Muscle layer of colon (tissue), 2 donors: ENCODE results near the gene CMIP.

Experiments used
- H3K27ac ChIP-seq: one replicate; pipeline ENCODE4 v1.7.0; 2013; ENCODE audit warnings: low read depth, mild to moderate bottlenecking, low read length, moderate library complexity
- H3K27me3 ChIP-seq, 2 donors: one replicate each; pipeline ENCODE4 v1.7.0; 2013; ENCODE audit warnings: low read length in 2 of 2, mild to moderate bottlenecking in 2 of 2; ENCODE audit not compliant: insufficient read depth in 2 of 2, control insufficient read depth in 1 of 2
- H3K36me3 ChIP-seq: one replicate; pipeline ENCODE4 v1.7.0; 2013; ENCODE audit warnings: mild to moderate bottlenecking, low read length; ENCODE audit not compliant: insufficient read depth
- H3K4me1 ChIP-seq: one replicate; pipeline ENCODE4 v1.7.0; 2013; ENCODE audit warnings: mild to moderate bottlenecking, low read length; ENCODE audit not compliant: insufficient read depth
- H3K4me3 ChIP-seq, 2 donors: one replicate each; pipeline ENCODE4 v1.7.0; 2013; ENCODE audit warnings: low read length in 2 of 2, low read depth in 1 of 2, mild to moderate bottlenecking in 1 of 2, moderate library complexity in 1 of 2
- H3K9ac ChIP-seq: one replicate; pipeline ENCODE4 v1.7.0; 2013; ENCODE audit warnings: low read length
- H3K9me3 ChIP-seq: one replicate; pipeline ENCODE4 v1.7.0; 2013; ENCODE audit warnings: mild to moderate bottlenecking, low read length
- donor health status: abdominal sarcoma.
- donor health status: Adenocarcinoma of cecum.

CMIP gene

GRCh38 chr16:81723098-81723723, 278.6 kb downstream of the CMIP start:
- Histone ChIP-seq H3K4me3 (no peak overlapping the region), H3K4me1 (peaks cover 21% of the 10 kb centered on the region), H3K36me3 (no peaks in the 10 kb centered on the region), H3K27me3 (no peaks in the 10 kb centered on the region), H3K27ac (no peak overlapping the region), H3K9me3 (no peaks in the 10 kb centered on the region), H3K9ac (no peak overlapping the region)

- Histone ChIP-seq H3K27ac (no peak overlapping the region), H3K4me1 (peaks cover 6% of the 10 kb centered on the region), H3K27me3 (no peaks in the 10 kb centered on the region), H3K9me3 (no peaks in the 10 kb centered on the region), H3K9ac (no peak overlapping the region), H3K36me3 (no peaks in the 10 kb centered on the region), H3K4me3 (no peak overlapping the region)
Measured at GRCh38 chr16:81728435-81728834, 283.8 kb downstream of the CMIP start.

GRCh38 chr16:81729451-81729850, 284.8 kb downstream of the CMIP start:
- no peak overlapping the region for H3K27ac ChIP-seq
- no peaks in the 10 kb centered on the region for H3K36me3 ChIP-seq
- H3K9ac ChIP-seq, result no peak overlapping the region
- H3K9me3 ChIP-seq, result no peaks in the 10 kb centered on the region
- H3K4me3 ChIP-seq, result no peak overlapping the region
- no peaks in the 10 kb centered on the region for H3K27me3 ChIP-seq
- H3K4me1 ChIP-seq, result peaks cover 6% of the 10 kb centered on the region

GRCh38 chr16:81730090-81731051, 285.8 kb downstream of the CMIP start:
- Histone ChIP-seq H3K36me3 (no peaks in the 10 kb centered on the region), H3K9ac (no peak overlapping the region), H3K27ac (peak overlapping the region; percentile 87), H3K9me3 (no peaks in the 10 kb centered on the region), H3K4me1 (peaks cover 6% of the 10 kb centered on the region), H3K27me3 (no peaks in the 10 kb centered on the region), H3K4me3 (peak overlapping the region; percentile 52 to 65)

GRCh38 chr16:81731649-81732048, 287.0 kb downstream of the CMIP start:
- peak overlapping the region; percentile 22 for H3K27ac ChIP-seq
- H3K9ac ChIP-seq, result no peak overlapping the region
- H3K4me3 ChIP-seq, result no peak overlapping the region
- peaks cover 6% of the 10 kb centered on the region for H3K4me1 ChIP-seq
- no peaks in the 10 kb centered on the region for H3K27me3 ChIP-seq
- H3K9me3 ChIP-seq, result no peaks in the 10 kb centered on the region
- H3K36me3 ChIP-seq, result no peaks in the 10 kb centered on the region

- H3K27ac ChIP-seq, result no peak overlapping the region
- no peaks in the 10 kb centered on the region for H3K27me3 ChIP-seq
- H3K9ac ChIP-seq, result no peak overlapping the region
- H3K36me3 ChIP-seq, result no peaks in the 10 kb centered on the region
- H3K4me3 ChIP-seq, result no peak overlapping the region
- no peaks in the 10 kb centered on the region for H3K9me3 ChIP-seq
- H3K4me1 ChIP-seq, result peaks cover 8% of the 10 kb centered on the region
Measured at GRCh38 chr16:81732699-81733098, 288.1 kb downstream of the CMIP start.

- no peaks in the 10 kb centered on the region for H3K9me3 ChIP-seq
- H3K36me3 ChIP-seq, result no peaks in the 10 kb centered on the region
- H3K9ac ChIP-seq, result no peak overlapping the region
- H3K4me3 ChIP-seq, result no peak overlapping the region
- no peaks in the 10 kb centered on the region for H3K27me3 ChIP-seq
- H3K4me1 ChIP-seq, result peaks cover 14% of the 10 kb centered on the region
- no peak overlapping the region for H3K27ac ChIP-seq
Measured at GRCh38 chr16:81733295-81733694, 288.7 kb downstream of the CMIP start.

GRCh38 chr16:81734632-81735434, 290.2 kb downstream of the CMIP start:
- peaks cover 16% of the 10 kb centered on the region for H3K4me1 ChIP-seq
- H3K9me3 ChIP-seq, result no peaks in the 10 kb centered on the region
- H3K27ac ChIP-seq, result no peak overlapping the region
- H3K27me3 ChIP-seq, result no peaks in the 10 kb centered on the region
- H3K9ac ChIP-seq, result no peak overlapping the region
- H3K4me3 ChIP-seq, result no peak overlapping the region
- no peaks in the 10 kb centered on the region for H3K36me3 ChIP-seq

GRCh38 chr16:81737885-81738536, 293.4 kb downstream of the CMIP start:
- peaks cover 10% of the 10 kb centered on the region for H3K4me1 ChIP-seq

GRCh38 chr16:81738783-81739496, 294.3 kb downstream of the CMIP start:
- Histone ChIP-seq H3K9me3 (no peaks in the 10 kb centered on the region), H3K4me1 (peaks cover 10% of the 10 kb centered on the region), H3K4me3 (no peak overlapping the region), H3K9ac (no peak overlapping the region), H3K27ac (no peak overlapping the region), H3K27me3 (no peaks in the 10 kb centered on the region), H3K36me3 (no peaks in the 10 kb centered on the region)

More at GRCh38 chr16:81737885-81738536, 293.4 kb downstream of the CMIP start:
- Histone ChIP-seq H3K9ac (no peak overlapping the region), H3K4me3 (peak overlapping the region; percentile 2 to 57), H3K36me3 (no peaks in the 10 kb centered on the region), H3K27ac (peak overlapping the region; percentile 52), H3K9me3 (no peaks in the 10 kb centered on the region), H3K27me3 (no peaks in the 10 kb centered on the region)
